Measurements from ENCODE around the gene ASTL. TPM values are rescaled to one million over a fixed set of nuclear protein-coding genes. Genes with fewer than 3 reads are reported as not detected.
"Not testable (repeated sequence)": the region's sequence is repeated elsewhere in the genome, so short reads cannot be mapped to it uniquely, and the experiment has no call there.

ASTL gene
- polyA plus RNA-seq, 3 donors = 0.71 TPM; not detected in 2

DNA sequence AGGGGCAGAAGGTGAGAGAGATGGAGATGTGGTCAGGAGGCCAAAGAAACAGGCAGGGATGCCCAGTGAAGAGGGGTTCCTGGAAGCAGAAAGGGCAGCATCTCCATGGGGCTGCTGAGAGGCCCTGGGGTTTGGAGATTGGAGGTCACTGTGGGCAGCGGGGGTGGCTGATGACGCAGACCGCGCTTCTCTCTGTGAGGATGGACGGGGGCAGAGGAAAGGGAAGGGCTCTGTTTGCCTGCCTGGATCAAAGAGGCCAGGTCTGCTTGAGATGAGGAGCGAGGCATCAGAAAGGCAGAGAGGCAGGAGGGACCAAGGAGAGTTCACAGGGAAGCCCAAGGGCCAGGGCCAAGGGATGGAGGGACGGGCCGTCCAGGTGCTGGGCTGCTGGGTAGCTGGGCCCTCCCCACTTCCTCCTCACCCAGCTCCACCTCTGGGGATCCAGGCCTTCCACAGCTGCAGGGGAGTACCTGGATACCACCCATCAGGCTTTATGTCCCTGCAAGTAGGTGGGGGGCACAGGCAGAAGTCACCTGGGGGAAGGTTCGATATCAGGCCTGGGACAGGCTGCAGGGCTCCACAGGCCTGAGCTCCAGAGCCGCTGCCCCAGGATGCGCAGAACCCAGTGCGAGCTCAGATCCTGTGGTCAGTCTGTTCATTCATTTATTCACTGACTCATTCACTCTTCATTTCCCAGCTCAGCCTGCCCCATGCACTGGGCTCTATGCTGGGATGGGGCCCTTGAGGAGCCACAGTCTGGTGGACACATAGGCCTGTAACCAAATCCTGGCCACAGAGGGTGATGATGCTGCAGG, 52.6 kb downstream of the ASTL start:
- 94% methylated on average over 9 of the region's 12 CpGs for WGBS (ENCODE audit: insufficient coverage)
- DNase-seq = no peak

DNA sequence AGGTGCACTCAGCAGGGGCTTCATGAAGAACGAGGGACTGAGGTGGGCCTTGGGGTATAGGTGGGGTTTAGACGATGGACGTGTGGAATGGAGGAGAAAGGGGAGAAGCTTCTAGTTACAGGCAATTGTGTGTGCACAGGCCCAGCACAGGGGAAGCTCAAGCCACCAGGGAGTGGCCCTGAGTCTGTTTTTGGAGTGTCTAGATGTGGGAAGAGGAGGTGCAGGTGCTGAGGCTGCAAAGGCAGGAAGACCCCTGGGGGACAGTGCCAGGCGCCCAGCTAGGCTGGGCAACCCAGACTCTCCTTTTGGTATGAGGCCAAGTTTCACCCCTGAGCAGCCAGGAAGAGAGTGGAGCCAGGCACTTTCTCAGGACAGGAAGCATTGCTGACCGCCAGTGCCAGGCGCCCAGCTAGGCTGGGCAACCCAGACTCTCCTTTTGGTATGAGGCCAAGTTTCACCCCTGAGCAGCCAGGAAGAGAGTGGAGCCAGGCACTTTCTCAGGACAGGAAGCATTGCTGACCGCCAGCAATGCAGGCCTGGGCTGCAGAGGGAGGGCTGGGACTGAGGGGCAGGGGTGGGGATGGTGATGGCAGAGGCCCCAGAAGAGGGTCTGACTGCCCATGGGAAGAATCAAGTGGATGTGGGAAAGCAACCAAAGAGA, 53.3 kb downstream of the ASTL start:
- intact Hi-C loops (cut with micrococcal nuclease); H3K4me2 ChIP-seq (replicated peaks; ENCODE audit: extremely low read depth, low read length, poor library complexity, severe bottlenecking); H3K36me3 ChIP-seq (replicated peaks in 1 of 2; ENCODE audit: control insufficient read depth in 1 of 2, insufficient read depth in 2 of 2, low read length in 2 of 2); H3K4me3 Mint-ChIP-seq; H3K4me1 ChIP-seq (ENCODE audit: control insufficient read depth in 1 of 2, insufficient read depth in 2 of 2, low read length in 2 of 2); H4K20me1 ChIP-seq (ENCODE audit: insufficient read depth, low read length); H3K9ac ChIP-seq (ENCODE audit: insufficient read depth, low read length, poor library complexity, severe bottlenecking); H3K36me3 Mint-ChIP-seq; H3K79me2 ChIP-seq (ENCODE audit: insufficient read depth, low read length); H3K27me3 ChIP-seq (ENCODE audit: control insufficient read depth in 2 of 2, insufficient read depth in 2 of 2, low read length in 2 of 2); H2AFZ ChIP-seq (ENCODE audit: insufficient read depth, low read depth, low read length, poor library complexity, severe bottlenecking); H3K9me3 Mint-ChIP-seq; H3K9me3 ChIP-seq (replicated peaks in 1 of 2; ENCODE audit: control insufficient read depth in 1 of 2, insufficient read depth in 1 of 2, low read length in 2 of 2); H3K4me3 ChIP-seq (replicated peaks in 1 of 3; ENCODE audit: low read depth in 2 of 3, low read length in 3 of 3); H3K27me3 Mint-ChIP-seq (ENCODE audit: low read depth in 3 of 3); H3K27ac ChIP-seq (ENCODE audit: low read depth in 1 of 2, low read length in 2 of 2): not testable (repeated sequence)
- DNase-seq = peak in 1 of 3 donors; percentile 1
- WGBS (ENCODE audit: insufficient coverage) = 98% methylated on average over 5 of the region's 7 CpGs
- Mint-ChIP-seq H3K4me1 (peaks cover 12% of the 10 kb centered on the region), H3K27ac (peak overlapping the region in 2 of 7 donors; percentile 66 to 81)

More for the DNA sequence above, 52.6 kb downstream of the ASTL start:
- Histone ChIP-seq H3K36me3 (replicated peaks in 1 of 2; ENCODE audit: control insufficient read depth in 1 of 2, insufficient read depth in 2 of 2, low read length in 2 of 2) (no peaks in the 10 kb centered on the region), H3K9me3 (replicated peaks in 1 of 2; ENCODE audit: control insufficient read depth in 1 of 2, insufficient read depth in 1 of 2, low read length in 2 of 2) (no peaks in the 10 kb centered on the region), H3K9ac (ENCODE audit: insufficient read depth, low read length, poor library complexity, severe bottlenecking) (no peak overlapping the region), H3K79me2 (ENCODE audit: insufficient read depth, low read length) (no peaks in the 10 kb centered on the region), H3K27me3 (ENCODE audit: control insufficient read depth in 2 of 2, insufficient read depth in 2 of 2, low read length in 2 of 2) (no peaks in the 10 kb centered on the region), H2AFZ (ENCODE audit: insufficient read depth, low read depth, low read length, poor library complexity, severe bottlenecking) (no peak overlapping the region), H3K4me1 (ENCODE audit: control insufficient read depth in 1 of 2, insufficient read depth in 2 of 2, low read length in 2 of 2) (peaks cover 0 to 3% of the 10 kb centered on the region in 2 donors), H4K20me1 (ENCODE audit: insufficient read depth, low read length) (no peaks in the 10 kb centered on the region), H3K4me2 (replicated peaks; ENCODE audit: extremely low read depth, low read length, poor library complexity, severe bottlenecking) (no peak overlapping the region), H3K4me3 (replicated peaks in 1 of 3; ENCODE audit: low read depth in 2 of 3, low read length in 3 of 3) (no peak overlapping the region), H3K27ac (ENCODE audit: low read depth in 1 of 2, low read length in 2 of 2) (no peak overlapping the region)
- H3K27ac Mint-ChIP-seq = peak overlapping the region in 1 of 7 donors; percentile 42
- no peaks in the 10 kb centered on the region for H3K36me3 Mint-ChIP-seq
- peaks cover 0 to 6% (median 4%) of the 10 kb centered on the region in 3 donors for H3K27me3 Mint-ChIP-seq (ENCODE audit: low read depth in 3 of 3)
- H3K9me3 Mint-ChIP-seq = peaks cover 0 to 2% (median 0%) of the 10 kb centered on the region in 7 donors
- no peak overlapping the region for H3K4me3 Mint-ChIP-seq
- TF ChIP-seq, protein P1, sequence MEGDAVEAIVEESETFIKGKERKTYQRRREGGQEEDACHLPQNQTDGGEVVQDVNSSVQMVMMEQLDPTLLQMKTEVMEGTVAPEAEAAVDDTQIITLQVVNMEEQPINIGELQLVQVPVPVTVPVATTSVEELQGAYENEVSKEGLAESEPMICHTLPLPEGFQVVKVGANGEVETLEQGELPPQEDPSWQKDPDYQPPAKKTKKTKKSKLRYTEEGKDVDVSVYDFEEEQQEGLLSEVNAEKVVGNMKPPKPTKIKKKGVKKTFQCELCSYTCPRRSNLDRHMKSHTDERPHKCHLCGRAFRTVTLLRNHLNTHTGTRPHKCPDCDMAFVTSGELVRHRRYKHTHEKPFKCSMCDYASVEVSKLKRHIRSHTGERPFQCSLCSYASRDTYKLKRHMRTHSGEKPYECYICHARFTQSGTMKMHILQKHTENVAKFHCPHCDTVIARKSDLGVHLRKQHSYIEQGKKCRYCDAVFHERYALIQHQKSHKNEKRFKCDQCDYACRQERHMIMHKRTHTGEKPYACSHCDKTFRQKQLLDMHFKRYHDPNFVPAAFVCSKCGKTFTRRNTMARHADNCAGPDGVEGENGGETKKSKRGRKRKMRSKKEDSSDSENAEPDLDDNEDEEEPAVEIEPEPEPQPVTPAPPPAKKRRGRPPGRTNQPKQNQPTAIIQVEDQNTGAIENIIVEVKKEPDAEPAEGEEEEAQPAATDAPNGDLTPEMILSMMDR (IDR thresholded peaks at IDR 0.05) = no peak
- intact Hi-C loops (cut with micrococcal nuclease) = no loop called here
- H3K4me1 Mint-ChIP-seq = peaks cover 12% of the 10 kb centered on the region
